AG04449 (cell line): Measurements from ENCODE around the gene PCDHB1.
"Not testable (repeated sequence)": the region's sequence is repeated elsewhere in the genome, so short reads cannot be mapped to it uniquely, and the experiment has no call there.

Experiments used
- CTCF ChIA-PET: fragments of 350-600 bp; formaldehyde crosslinking; extraction: SDS; loops from one replicate; lab custom pipeline; 2021; ENCODE audit warnings: antibody characterized with exemption; lab: Yijun Ruan, JAX
- POLR2A ChIA-PET: fragments of 400-600, 350-600 bp; formaldehyde crosslinking; extraction: SDS; loops from one replicate; lab custom pipeline; 2020; ENCODE audit warnings: antibody characterized with exemption, inconsistent platforms; lab: Yijun Ruan, JAX
- DNase-seq: peaks from one replicate; pipeline ENCODE4 v3.0.0-alpha.2; 2010; ENCODE audit warnings: low read depth, low spot score
- H3K4me3 ChIP-seq: 2 replicates; pipeline ENCODE4 v1.5.1; 2011; ENCODE audit warnings: low read depth, mild to moderate bottlenecking, control low read depth, low read length
- TF ChIP-seq, protein P1 (sequence below): IDR thresholded peaks from one replicate; pipeline ENCODE4 v1.5.1; 2011; ENCODE audit warnings: mild to moderate bottlenecking, moderate library complexity, low read length, control low read depth, inconsistent platforms; ENCODE audit not compliant: insufficient read depth; ENCODE audit errors: missing control alignments

Gene PCDHB1

DNA sequence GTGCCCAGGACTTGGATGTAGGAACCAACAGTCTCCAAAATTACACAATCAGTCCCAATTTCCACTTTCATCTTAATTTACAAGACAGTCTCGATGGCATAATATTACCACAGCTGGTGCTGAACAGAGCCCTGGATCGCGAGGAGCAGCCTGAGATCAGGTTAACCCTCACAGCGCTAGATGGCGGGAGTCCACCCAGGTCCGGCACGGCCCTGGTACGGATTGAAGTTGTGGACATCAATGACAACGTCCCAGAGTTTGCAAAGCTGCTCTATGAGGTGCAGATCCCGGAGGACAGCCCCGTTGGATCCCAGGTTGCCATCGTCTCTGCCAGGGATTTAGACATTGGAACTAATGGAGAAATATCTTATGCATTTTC, 44.1 kb downstream of the PCDHB1 start:
- DNase-seq: no peak
- no peak overlapping the region for H3K4me3 ChIP-seq
- CTCF ChIA-PET: no interaction called here
- TF ChIP-seq, protein P1, sequence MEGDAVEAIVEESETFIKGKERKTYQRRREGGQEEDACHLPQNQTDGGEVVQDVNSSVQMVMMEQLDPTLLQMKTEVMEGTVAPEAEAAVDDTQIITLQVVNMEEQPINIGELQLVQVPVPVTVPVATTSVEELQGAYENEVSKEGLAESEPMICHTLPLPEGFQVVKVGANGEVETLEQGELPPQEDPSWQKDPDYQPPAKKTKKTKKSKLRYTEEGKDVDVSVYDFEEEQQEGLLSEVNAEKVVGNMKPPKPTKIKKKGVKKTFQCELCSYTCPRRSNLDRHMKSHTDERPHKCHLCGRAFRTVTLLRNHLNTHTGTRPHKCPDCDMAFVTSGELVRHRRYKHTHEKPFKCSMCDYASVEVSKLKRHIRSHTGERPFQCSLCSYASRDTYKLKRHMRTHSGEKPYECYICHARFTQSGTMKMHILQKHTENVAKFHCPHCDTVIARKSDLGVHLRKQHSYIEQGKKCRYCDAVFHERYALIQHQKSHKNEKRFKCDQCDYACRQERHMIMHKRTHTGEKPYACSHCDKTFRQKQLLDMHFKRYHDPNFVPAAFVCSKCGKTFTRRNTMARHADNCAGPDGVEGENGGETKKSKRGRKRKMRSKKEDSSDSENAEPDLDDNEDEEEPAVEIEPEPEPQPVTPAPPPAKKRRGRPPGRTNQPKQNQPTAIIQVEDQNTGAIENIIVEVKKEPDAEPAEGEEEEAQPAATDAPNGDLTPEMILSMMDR: no peak
- POLR2A ChIA-PET: no interaction called here

DNA sequence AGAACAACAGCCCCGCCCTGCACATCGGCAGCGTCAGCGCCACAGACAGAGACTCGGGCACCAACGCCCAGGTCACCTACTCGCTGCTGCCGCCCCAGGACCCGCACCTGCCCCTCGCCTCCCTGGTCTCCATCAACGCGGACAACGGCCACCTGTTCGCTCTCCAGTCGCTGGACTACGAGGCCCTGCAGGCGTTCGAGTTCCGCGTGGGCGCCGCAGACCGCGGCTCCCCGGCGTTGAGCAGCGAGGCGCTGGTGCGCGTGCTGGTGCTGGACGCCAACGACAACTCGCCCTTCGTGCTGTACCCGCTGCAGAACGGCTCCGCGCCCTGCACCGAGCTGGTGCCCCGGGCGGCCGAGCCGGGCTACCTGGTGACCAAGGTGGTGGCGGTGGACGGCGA, 45.0 kb downstream of the PCDHB1 start:
- CTCF ChIA-PET, H3K4me3 ChIP-seq, POLR2A ChIA-PET, DNase-seq: not testable (repeated sequence)

DNA sequence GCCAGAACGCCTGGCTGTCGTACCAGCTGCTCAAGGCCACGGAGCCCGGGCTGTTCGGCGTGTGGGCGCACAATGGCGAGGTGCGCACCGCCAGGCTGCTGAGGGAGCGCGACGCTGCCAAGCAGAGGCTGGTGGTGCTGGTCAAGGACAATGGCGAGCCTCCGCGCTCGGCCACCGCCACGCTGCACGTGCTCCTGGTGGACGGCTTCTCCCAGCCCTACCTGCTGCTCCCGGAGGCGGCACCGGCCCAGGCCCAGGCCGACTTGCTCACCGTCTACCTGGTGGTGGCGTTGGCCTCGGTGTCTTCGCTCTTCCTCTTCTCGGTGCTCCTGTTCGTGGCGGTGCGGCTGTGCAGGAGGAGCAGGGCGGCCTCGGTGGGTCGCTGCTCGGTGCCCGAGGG, 45.4 kb downstream of the PCDHB1 start:
- POLR2A ChIA-PET, H3K4me3 ChIP-seq, DNase-seq, CTCF ChIA-PET: not testable (repeated sequence)

DNA sequence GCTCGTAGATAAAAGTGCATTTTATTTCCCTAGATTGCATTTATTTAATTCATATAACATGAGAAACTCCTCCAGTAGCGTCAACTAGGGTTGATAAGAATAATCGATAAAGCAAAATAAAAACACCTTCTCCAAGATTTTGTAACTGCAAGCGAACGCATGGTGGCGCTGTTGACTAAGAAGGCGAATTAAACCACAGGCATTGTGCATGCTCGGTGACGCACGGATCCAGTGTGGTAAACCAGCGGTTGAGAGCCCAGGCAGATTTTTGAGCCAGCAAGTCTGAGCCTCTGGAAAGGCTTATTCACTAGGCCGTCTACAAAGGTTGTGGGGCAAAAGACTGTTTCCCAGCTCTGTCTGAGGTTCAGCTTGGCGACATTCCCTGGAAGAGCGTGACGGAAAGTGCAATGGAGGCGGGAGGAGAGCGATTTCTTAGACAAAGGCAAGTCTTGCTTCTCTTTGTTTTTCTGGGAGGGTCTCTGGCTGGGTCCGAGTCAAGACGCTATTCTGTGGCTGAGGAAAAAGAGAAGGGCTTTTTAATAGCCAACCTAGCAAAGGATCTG, 49.1 kb downstream of the PCDHB1 start, which contains the start of gene PCDHB3:
Gene PCDHB3, plus strand, starts transcription at position 231 of the 563 bp plus-strand sequence. Its CDS starts 177 bp downstream, at position 408.
- no peak within 1 kb of the TSS for H3K4me3 ChIP-seq
- no peak for DNase-seq
- TF ChIP-seq, protein P1: no peak
- ChIA-PET POLR2A (no interaction called here), CTCF (no interaction called here)

- no peak for DNase-seq
- TF ChIP-seq, protein P1: no peak
- POLR2A ChIA-PET: no interaction called here
- no peak overlapping the region for H3K4me3 ChIP-seq
- CTCF ChIA-PET: no interaction called here
Measured at GRCh38 chr5:141101059-141101458, 49.9 kb downstream of the PCDHB1 start.

- H3K4me3 ChIP-seq, CTCF ChIA-PET, POLR2A ChIA-PET, DNase-seq: not testable (repeated sequence)
Measured at GRCh38 chr5:141102070-141102469, 50.9 kb downstream of the PCDHB1 start.

DNA sequence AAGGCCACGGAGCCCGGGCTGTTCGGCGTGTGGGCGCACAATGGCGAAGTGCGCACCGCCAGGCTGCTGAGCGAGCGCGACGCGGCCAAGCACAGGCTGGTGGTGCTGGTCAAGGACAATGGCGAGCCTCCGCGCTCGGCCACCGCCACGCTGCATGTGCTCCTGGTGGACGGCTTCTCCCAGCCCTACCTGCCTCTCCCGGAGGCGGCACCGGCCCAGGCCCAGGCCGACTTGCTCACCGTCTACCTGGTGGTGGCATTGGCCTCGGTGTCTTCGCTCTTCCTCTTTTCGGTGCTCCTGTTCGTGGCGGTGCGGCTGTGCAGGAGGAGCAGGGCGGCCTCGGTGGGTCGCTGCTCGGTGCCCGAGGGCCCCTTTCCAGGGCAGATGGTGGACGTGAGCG, 51.3 kb downstream of the PCDHB1 start:
- CTCF ChIA-PET, DNase-seq, POLR2A ChIA-PET, H3K4me3 ChIP-seq: not testable (repeated sequence)

- DNase-seq: no peak
- POLR2A ChIA-PET: no interaction called here
- TF ChIP-seq, protein P1: no peak
- CTCF ChIA-PET: no interaction called here
- no peak overlapping the region for H3K4me3 ChIP-seq
Measured at GRCh38 chr5:141105350-141105749, 54.2 kb downstream of the PCDHB1 start.
